ENCODE measurements around the gene ANKS1A.

- no peak for TF ChIP-seq CTCF (IDR thresholded peaks at IDR 0.05)
- TF ChIP-seq POLR2A (IDR thresholded peaks at IDR 0.05; ENCODE audit: low read length), result no peak
- TF ChIP-seq CEBPB (IDR thresholded peaks at IDR 0.05), result no peak
- TF ChIP-seq REST (IDR thresholded peaks at IDR 0.05), result no peak
- TF ChIP-seq CHD2 (IDR thresholded peaks at IDR 0.05; ENCODE audit: low read length, partially characterized antibody), result no peak
Measured at GRCh38 chr6:35013701-35014100, 124.6 kb downstream of the ANKS1A start.

All from A549 (cell line).